Peyer's patch (tissue), 4 donors: ENCODE measurements around the gene RNU5D-1.

Source experiments
- CTCF ChIP-seq, 6 experiments: fragments of 450-650 bp in 4 of 6; fragments of 200-600 bp in 2 of 6; sonication (generic) in 1 of 6; IDR thresholded peaks; one replicate each; pipeline ENCODE4 v1.5.1; 2017 to 2019; ENCODE audit warnings: antibody characterized with exemption in 6 of 6, mild to moderate bottlenecking in 3 of 6, moderate library complexity in 1 of 6
- POLR2A ChIP-seq, 2 donors: fragments of 450-650 bp; IDR thresholded peaks; one replicate each; pipeline ENCODE4 v1.5.1; 2017; ENCODE audit warnings: antibody characterized with exemption in 2 of 2, mild to moderate bottlenecking in 2 of 2, moderate library complexity in 2 of 2

DNA sequence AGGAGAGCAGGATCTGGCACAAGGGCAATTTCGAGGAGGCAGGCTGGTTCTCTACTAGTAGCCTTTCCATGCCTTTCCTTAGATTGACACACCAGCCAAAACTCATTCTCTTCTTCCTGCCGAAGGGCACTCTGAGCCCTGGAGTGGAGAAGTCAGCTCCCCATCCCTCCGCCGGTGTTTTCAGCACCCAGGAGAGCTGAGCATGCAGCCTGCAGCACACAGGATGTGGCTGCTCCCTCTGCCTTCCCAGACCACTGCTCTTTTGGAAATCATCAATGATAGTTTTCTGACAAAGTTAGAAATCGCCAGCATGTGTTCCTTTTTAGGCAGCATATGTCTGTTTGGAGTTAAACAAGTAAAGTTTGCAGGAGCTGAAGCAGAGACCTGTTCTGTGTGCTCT lies 11.7 kb downstream of the RNU5D-1 start:
- TF ChIP-seq POLR2A (IDR thresholded peaks at IDR 0.05): no peak
- no peak for TF ChIP-seq CTCF (IDR thresholded peaks at IDR 0.05)
